Measurements from ENCODE around the gene CHMP5.
A peak's percentile ranks its signal among the peaks of the same experiment; 100 is the strongest.
"Not testable (repeated sequence)": the region's sequence is repeated elsewhere in the genome, so short reads cannot be mapped to it uniquely, and the experiment has no call there.

Gene CHMP5

DNA sequence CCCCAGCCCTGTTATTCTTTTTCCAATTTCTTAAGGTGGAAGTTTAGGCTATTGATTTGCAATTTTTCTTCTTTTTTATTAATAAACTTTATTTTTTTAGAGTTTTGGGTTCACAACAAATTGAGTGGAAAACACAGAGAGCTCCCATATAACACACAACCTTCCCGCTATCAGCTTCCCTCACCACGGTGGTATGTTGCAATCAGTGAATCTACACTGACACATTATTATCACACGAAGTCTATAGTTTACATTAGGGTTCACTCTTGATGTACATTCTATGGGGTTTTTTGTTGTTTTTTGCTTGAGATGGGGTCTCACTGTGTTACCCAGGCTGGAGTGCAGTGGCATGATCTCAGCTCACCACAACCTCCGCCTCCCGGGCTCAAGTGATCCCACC, 20.7 kb downstream of the CHMP5 start:
- no peak for DNase-seq

DNA sequence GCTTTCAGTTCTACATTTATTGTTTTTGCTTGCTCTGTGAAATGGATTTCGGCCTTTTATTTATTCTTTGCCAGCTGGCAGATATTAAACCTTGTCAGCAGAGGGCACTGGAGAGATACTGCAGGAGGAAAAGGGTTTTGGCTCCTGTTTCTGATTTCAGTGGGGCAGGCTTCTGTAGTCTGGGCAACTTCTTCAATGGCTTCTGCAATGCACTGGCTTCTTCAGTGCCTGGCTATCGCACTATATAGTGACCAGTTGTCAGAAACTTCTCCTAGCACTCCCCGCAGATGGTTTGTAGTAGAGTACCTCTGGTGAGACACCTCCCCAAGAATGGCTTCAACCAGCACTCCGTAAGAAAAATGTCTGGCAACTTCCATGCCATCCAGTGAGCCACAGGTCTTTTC, 22.2 kb downstream of the CHMP5 start:
- peak in 1 of 2 donors; percentile 38 for DNase-seq

DNA sequence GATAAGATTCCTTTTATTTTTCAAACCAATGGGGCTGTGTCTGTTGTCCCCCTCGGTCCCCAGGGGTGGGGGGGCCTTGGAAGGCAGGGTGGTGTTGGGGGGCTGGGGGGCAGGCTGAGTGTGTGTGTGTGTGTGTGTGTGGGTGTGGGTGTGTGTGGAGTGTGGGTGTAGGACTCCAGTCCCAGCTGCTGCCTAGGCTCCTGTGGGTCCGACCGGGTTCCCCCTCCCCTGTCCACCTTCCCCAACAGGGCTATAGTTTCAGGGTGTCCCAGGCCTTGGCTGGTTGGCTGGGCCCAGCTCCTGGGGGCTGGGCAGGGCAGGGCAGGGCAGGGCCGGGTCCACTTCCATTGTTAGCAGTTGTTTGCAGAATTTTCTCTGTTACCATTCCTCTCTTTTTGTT, 23.4 kb downstream of the CHMP5 start:
- DNase-seq, result no peak

DNA sequence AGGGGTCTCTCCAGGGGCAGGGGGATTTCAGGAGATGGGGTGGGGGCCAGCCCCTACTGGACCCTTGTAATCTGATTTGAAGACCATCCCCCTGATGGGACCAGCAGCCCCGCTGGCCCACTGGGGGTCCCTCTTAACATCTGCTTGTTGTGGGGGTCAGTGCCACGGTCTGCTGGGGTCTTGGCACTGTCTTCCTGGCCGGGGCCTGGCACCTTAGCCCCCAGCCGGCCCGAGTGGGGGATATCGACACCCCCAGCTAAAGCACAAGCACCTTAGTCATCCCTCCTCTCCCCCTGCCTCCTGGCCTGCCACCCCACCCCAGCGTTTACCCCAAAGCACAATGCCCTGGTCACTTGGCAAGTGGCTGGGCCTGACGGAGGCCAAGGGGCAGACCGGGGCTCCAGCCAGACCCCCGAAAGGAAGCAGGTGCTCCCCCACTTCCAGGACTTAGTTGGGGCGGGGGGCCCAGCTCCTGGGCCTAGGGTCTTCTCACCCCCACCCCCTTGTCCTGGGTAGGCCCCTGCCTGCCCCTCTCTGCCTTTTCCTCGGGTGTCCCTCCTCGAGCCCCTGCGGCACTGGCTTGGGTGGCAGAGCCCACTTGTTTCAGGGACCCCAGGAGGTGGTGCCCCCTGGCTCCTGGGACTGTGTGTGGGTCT, 24.1 kb downstream of the CHMP5 start:
- DNase-seq, result no peak

DNA sequence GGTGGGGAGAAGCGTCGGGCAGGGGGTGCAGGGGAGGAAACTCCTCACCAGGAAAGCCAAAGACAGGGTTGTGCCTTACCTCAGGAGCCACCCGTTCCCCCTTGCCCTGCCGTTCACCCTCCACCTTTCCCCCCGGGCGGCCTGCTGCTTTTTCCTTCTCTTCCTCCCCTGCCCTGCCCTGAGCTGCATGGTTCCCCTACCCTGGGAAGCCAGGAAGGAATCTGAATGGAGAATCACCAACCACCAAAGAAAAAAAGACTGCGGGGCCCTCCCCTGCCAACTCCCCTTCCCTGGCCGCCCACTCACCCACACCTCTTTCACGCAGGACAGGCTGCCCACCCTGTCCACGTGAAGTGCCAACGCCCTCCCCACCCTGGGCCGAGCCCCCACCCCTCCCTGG, 24.6 kb downstream of the CHMP5 start:
- DNase-seq, result no peak

DNA sequence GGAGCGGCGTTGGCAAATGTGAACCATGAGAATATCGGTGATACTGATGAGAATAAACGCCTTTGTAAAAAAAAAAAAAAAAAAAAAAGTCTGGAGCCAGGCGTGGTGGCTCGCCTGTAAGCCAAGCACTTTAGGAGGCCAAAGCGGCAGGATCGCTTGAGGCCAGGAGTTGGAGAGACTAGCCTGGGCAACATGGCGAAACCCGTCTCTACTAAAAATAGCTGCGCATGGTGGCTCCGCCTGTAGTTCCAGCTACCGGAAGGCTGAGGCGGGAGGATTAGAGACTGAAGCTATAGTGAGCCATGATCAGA, 25.0 kb downstream of the CHMP5 start:
- DNase-seq, result no peak

DNA sequence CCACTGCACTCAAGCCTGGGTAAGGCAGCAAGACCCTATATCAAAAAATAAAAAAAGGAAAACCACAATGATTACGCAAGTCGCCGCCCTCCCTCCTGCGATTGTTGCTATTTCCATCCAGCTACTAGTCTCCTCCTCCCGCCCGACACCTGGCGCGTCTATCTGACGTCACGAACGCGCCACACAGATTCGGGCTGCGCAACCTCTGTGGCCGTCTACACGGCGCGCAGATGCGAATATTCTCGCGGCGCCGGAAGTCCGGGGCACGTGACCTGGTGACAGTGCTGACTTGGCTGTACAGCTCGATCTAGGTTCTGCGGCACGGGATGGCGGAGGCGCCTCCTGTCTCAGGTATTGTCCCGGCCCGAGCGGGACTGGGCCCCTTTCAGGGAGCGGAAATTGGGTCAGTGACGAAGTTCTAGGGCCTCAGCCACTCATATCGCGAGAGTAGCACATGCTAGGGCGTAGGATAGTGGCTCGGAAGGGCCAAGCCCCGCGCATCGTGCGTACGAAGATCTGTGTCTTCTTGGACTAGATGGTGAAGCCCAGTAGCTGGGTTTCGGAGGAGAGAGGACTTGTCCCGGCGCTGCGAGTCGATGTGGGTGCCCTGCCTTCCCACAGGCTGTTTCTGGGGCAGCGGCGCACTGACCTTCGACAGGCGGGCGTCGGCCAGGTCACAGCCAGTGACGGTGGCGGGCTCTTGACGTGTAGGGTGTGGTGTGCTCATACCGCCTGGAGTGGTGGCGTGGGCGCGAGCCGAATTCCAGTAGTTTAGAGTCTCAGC, 25.6 kb downstream of the CHMP5 start, which contains the start of gene NFX1:
NFX1 (plus strand) TSS at position 270 of the 784 bp plus-strand sequence; CDS start at position 327, 57 bp downstream.
- DNase-seq, result peak; percentile 94 to 97

DNA sequence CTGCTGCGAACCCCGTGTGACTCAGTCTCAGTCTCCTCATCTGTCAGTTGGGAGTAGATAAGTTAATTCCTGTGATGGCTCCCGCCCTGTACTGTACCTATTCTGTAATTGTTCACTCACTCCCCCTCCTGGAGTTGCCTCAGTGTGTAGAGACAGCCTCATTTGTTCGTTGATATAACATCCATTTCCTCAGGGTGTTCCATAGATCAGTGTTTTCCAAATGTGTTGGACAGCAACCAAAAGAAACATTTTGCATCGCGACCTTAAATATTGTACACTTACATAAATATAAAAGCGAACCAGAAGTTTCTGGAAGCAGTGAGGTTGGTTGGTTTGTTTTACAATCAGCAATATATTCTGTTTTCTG, 26.2 kb downstream of the CHMP5 start:
- DNase-seq, result no peak

DNA sequence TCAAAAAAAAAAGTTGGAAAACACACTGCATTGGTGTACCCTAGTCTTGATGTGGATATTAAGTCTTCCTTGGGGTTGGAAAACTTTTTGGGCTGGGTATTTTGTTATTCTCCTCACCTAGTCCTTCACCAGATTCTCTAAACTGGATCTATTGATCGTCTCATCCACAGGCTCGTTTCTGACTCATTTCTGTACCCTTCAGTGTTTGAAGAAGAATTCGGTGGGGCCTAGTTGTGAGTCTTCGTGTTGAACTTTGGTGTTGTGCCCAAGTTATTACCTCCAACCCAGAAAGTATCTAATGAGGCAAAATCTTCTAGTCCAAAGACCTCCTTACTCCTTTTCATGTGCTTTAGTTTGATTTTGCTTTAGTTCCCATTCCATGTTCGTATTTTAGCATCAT, 27.1 kb downstream of the CHMP5 start:
- DNase-seq, result no peak

DNA sequence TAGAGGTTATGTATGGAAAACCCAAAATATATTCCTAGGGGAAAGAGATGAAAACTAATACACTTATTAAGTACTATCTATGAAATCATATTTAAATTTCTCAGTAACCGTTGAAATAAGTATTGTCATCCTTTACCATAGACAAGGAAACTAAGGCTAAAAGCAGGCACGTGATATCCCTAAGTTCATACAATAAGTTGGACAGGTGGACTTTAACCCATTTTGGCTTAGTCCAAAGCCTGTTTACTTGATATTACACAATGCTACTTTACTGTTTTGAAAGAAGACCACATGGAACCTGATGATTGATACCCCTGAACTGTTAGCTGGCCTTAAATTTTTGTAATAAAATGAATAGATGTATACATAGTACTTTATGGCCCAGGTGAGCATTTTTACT, 28.9 kb downstream of the CHMP5 start:
- DNase-seq, result no peak

DNA sequence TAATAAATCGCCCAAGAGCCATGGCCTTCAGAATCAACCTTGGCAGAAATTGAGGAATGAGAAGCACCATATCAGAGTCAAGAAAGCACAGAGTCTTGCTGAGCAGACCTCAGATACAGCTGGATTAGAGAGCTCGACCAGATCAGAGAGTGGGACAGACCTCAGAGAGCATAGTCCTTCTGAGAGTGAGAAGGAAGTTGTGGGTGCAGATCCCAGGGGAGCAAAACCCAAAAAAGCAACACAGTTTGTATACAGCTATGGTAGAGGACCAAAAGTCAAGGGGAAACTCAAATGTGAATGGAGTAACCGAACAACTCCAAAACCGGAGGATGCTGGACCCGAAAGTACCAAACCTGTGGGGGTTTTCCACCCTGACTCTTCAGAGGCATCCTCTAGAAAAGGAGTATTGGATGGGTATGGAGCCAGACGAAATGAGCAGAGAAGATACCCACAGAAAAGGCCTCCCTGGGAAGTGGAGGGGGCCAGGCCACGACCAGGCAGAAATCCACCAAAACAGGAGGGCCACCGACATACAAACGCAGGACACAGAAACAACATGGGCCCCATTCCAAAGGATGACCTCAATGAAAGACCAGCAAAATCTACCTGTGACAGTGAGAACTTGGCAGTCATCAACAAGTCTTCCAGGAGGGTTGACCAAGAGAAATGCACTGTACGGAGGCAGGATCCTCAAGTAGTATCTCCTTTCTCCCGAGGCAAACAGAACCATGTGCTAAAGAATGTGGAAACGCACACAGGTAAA, 30.0 kb downstream of the CHMP5 start:
- DNase-seq, result no peak

DNA sequence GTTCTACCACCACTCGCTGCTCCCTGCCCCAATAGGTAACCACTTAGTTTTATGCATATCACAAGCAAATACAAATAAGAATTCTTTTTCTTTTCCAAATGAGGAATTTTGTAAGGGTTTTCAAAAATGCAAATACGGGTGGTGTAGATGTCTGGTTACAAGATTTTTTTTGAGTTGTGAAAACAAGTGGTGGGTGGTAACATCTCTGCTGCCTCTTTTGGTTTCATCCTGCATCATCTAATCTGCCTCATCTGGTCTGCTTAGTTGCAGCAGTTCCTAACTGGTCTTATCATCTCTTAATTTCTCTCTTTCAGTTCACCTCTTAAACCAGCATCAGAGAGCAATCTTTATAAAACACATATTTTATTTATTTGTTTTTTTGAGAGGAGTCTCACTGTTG, 30.7 kb downstream of the CHMP5 start:
- no peak for DNase-seq

DNA sequence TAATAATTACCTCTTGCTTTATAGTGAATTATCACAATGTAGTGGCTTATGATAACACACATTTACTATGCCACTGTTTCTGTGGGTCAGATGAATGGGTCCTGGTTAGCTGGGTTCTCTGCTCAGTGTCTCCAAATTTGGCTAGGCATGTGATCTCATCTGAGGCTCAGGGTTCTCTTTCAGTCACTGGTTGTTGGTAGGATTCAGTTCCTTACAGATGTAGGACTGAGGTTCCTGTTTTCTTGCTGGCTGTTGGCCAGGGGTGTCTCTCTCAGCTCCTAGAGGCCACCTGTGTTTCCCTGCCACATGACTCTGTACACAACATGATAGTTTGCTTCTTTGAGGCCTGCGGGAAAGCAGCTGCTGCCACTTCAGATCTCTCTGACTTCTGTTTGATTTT, 32.6 kb downstream of the CHMP5 start:
- DNase-seq, result no peak

DNA sequence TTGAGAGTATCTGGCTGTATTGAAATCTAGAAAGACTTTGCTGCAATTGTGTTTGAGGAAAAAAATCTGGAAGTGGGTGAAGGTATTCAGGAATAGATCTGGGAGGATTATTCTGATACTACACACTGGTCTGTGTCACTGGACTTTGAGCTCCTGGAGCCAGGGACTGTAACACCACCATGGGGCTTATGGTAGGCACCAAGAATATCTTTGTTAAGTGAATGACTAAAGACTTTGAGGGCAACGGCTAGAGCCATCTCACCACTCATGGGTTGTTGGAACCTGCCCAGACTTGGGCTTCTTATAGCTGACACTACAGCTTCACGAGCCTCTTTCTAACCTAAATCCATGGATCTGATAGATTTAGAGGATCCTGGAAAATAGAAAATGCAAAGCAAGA, 35.7 kb downstream of the CHMP5 start:
- DNase-seq, result no peak

DNA sequence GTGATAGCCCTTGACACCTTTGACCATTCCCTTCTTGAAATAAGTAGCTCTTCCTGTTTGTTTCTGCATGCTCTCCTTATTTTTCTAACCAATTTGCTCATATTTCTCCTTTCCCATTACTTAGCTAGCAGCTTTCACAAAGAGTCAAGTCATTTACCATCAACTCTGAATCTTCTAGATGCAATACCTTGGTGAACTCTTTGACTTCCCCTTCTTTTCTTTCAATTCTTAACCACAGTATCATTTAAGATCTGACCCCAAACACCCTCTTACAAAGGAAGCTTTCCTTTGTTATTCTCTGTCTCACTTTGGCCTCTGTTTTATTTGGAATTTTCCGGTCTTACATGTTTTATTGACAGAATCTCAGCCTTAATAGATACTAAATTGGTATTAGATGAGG, 39.5 kb downstream of the CHMP5 start:
- DNase-seq, result no peak

DNA sequence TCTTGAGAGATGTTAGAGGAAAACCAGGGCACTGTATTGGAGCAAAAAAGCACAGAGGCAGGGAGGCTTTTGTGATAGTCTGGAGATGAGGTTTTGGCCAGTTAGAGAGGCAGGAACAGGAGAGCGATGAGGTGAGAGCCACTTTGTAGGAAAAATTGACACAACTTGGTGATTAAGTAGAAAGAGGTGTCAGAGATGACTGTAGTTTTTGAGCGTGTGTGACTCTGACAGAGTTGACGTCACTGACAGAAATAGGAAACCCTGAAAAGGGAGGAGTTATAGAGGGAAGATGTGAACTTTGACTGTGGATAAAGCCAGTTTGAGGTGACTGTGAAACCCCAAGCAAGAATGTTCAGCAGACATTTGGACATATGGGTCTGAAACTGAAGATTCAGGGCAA, 41.2 kb downstream of the CHMP5 start:
- no peak for DNase-seq

DNA sequence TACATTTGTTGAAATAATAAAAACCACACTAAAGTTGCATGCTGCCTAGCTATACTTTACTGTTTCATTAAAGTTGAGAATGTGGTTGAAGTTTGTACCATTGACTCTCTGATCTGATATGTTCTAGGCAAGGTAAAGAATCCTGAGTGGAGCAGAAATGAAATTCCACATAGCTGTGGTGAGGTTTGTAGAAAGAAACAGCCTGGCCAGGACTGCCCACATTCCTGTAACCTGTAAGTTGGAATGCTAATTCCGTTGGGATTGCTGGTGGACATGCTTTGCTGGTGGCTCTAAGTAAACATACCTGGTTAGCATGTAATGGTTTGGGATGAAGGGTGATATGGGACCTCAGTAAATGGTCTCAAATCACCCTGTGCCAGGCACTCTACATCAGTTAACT, 42.2 kb downstream of the CHMP5 start:
- DNase-seq, result no peak

DNA sequence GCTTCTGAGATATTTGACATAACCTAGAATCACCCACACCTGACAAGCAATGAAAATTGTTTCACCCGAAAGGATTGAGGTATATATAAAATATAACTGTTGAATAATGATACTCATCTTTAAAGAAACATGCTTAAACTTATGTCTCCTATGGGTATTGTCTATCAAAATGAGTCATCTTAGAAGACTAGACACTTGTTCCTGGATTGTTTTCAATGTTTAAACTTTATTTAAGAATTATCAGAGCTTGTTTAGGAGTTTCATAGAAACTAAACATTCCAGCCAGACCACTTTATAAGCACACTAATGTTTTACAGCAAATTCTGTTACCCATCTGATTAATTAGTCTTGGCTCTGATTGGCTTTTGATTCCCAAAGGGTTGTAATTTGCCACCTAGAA, 45.1 kb downstream of the CHMP5 start:
- DNase-seq, result no peak

DNA sequence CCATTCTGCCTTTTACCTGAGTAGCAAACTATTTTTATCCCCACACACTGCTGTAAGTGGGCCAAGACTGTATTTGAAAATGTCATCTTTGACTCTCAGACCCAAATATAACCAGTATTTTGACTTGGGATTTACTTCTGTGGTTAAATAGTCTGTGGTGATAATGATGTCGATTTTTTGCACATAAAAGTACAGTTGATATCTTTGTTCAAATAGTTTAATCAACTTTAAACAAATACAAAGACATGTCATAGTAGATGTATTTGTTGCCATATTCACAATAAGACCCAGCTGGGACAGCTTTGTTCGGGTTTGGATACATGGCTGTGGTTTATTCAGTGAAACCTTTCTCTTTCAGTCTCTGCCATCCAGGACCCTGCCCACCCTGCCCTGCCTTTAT, 45.9 kb downstream of the CHMP5 start:
- no peak for DNase-seq

DNA sequence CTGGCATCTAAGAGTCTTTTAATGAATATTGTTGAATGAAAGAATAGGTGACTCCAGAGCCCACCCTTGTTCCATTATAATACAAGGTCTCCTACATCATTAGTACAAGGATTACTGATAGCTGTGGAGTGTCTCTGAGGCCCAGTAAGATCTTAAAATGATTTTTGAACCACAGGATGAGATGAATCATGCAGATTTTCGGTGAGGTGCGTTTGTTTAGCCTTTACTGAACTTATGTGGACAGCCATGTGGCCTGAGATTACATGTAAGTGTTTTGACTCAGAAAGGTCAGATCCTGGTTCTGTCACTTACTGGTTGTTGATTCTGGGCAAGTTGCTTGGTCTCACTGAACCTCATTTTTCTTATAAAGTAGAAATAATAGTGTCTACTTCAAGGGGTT, 47.1 kb downstream of the CHMP5 start:
- DNase-seq, result no peak

DNA sequence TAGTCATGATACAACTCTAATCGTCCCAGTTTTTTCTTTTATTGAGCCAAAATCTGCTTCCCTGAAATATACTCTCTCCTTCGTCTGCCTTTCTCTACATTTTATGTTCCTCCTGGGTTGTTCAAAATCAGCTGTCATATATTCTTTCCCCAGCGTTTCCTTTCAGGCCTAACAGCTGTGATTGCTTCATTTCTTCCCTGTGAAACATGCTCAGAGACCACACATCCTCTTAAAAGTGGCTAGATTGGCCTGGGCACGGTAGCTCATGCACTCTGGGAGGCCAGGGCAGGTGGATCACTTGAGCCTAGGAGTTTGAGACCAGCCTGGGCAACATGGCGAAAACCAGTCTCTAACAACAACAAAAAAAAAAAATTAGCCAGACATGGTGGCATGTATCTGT, 50.5 kb downstream of the CHMP5 start:
- no peak for DNase-seq

DNA sequence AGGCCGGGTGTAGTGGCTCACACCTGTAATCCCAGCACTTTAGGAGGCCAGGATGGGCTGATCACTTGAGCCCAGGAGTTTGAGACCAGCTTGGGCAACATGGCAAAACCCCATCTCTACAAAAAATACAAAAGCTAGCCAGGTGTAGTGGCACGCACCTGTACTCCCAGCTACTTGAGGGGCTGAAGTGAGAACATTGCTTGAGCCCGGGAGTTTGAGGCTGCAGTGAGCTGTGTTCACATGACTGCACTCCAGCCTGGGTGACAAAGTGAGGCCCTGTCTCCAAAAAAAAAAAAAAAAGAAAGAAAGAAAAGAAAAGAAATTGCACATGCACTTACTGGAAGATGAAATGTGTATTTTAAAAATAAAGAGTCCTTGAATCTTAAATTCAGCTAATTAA, 52.3 kb downstream of the CHMP5 start:
- not testable (repeated sequence) for DNase-seq

DNA sequence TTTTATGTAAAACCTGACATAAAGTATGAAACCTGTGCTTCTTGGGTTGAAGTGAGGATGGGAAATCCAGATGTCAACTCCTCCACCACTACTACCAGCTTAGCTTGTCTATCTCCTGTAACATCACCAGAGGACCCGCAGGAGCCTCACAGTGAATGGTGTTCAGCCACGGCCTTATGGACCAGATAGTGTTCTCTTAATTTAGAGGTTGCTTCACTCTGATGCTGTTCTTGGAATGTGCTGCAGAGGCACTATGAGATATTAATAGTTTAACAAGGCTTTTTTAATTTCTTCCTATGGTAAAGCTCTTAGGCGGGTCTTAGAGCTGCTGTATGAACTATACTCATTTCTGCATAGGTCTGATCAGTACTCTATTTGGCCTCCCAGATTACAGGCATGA, 53.4 kb downstream of the CHMP5 start:
- DNase-seq, result no peak

DNA sequence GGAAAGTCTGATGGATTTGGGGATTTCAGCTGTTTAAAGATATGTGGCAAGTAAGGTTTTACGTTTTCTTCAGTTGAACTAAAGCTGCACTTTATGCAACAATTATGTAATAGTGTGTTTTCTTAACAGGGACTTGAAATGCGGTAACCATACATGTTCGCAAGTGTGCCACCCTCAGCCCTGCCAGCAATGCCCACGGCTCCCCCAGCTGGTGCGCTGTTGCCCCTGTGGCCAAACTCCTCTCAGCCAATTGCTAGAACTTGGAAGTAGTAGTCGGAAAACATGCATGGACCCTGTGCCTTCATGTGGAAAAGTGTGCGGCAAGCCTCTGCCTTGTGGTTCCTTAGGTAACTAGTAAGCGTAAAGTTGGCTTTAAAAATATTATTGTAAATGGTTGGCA, 53.9 kb downstream of the CHMP5 start:
- DNase-seq, result no peak
